ENCODE results near the gene DHFR. TPM values are rescaled to one million over a fixed set of nuclear protein-coding genes. Genes with fewer than 3 reads are reported as not detected.

DHFR gene
- total and polyA plus RNA-seq, 5 donors, result 4.3 to 14.9 (median 8.7) TPM

Other genes with a start within 250 kb of the DHFR start
- 10 to 100 TPM; 42.6 to 50.9 (median 46.9) TPM for gene ZFYVE16, start 246.9 kb downstream of the DHFR start, total RNA-seq
- gene ZFYVE16, start 246.9 kb downstream of the DHFR start, polyA plus RNA-seq, result 20.1 TPM
- 1 to 10 TPM; 2.0 to 3.4 (median 2.3) TPM for gene FAM151B, start 166.9 kb downstream of the DHFR start, total RNA-seq
- 0.59 TPM for gene FAM151B, start 166.9 kb downstream of the DHFR start, polyA plus RNA-seq
- not detected for gene ANKRD34B, start 84.7 kb downstream of the DHFR start, total RNA-seq
- not detected for gene ANKRD34B, start 84.7 kb downstream of the DHFR start, polyA plus RNA-seq
- 10 to 100 TPM in 3 of 4 donors, 1 to 10 TPM in 1; 9.9 to 12.4 (median 10.5) TPM for gene MSH3, start 331 bp downstream of the DHFR start, total RNA-seq
- gene MSH3, start 331 bp downstream of the DHFR start, polyA plus RNA-seq, result 4.2 TPM